Endodermal cell (in vitro differentiated cells): Measurements from ENCODE around the gene SEMA4B. TPM values are rescaled to one million over a fixed set of nuclear protein-coding genes. Genes with fewer than 3 reads are reported as not detected.
"Not testable (repeated sequence)": the region's sequence is repeated elsewhere in the genome, so short reads cannot be mapped to it uniquely, and the experiment has no call there.

Experiments used
- DNase-seq: peaks from one replicate; pipeline ENCODE4 v3.0.0-alpha.2; 2017
- H3K27ac ChIP-seq: 2 replicates; pipeline ENCODE4 v1.5.1; 2013; ENCODE audit warnings: mild to moderate bottlenecking, low read depth, low read length, moderate library complexity
- H3K27me3 ChIP-seq: 2 replicates; pipeline ENCODE4 v1.6.1; 2013; ENCODE audit warnings: mild to moderate bottlenecking, low read length, moderate library complexity; ENCODE audit not compliant: insufficient read depth, control insufficient read depth, poor library complexity, severe bottlenecking
- H3K36me3 ChIP-seq: 2 replicates; pipeline ENCODE4 v1.7.0; 2013; ENCODE audit warnings: mild to moderate bottlenecking, low read length, moderate library complexity; ENCODE audit not compliant: control insufficient read depth, insufficient read depth
- H3K4me1 ChIP-seq: one replicate; pipeline ENCODE4 v1.7.0; 2013; ENCODE audit warnings: low read length; ENCODE audit not compliant: control insufficient read depth, insufficient read depth
- H3K4me3 ChIP-seq: 2 replicates; pipeline ENCODE4 v1.5.1; 2013; ENCODE audit warnings: mild to moderate bottlenecking, low read length, moderate library complexity
- H3K9ac ChIP-seq: 2 replicates; pipeline ENCODE4 v1.6.1; 2013; ENCODE audit warnings: mild to moderate bottlenecking, low read length, moderate library complexity; ENCODE audit not compliant: poor library complexity, severe bottlenecking; ENCODE audit errors: extremely low read depth
- H3K9me3 ChIP-seq: 2 replicates; pipeline ENCODE4 v1.6.1; 2013; ENCODE audit warnings: mild to moderate bottlenecking, low read length, moderate library complexity; ENCODE audit not compliant: control insufficient read depth
- H3K27ac Mint-ChIP-seq: 2 replicates; pipeline ENCODE4 v1.8.0; 2020; ENCODE audit warnings: mixed read lengths
- H3K27me3 Mint-ChIP-seq: 2 replicates; pipeline ENCODE4 v1.8.0; 2021; ENCODE audit warnings: mild to moderate bottlenecking, mixed read lengths; ENCODE audit not compliant: insufficient read depth
- H3K36me3 Mint-ChIP-seq: 2 replicates; pipeline ENCODE4 v1.8.0; 2020; ENCODE audit warnings: low read depth, mixed read lengths
- H3K4me1 Mint-ChIP-seq: 2 replicates; pipeline ENCODE4 v1.8.0; 2020; ENCODE audit warnings: mixed read lengths
- H3K4me3 Mint-ChIP-seq: 2 replicates; pipeline ENCODE4 v1.8.0; 2020; ENCODE audit warnings: mild to moderate bottlenecking, moderate library complexity, mixed read lengths
- H3K9me3 Mint-ChIP-seq: 2 replicates; pipeline ENCODE4 v1.8.0; 2020; ENCODE audit warnings: mild to moderate bottlenecking, mixed read lengths
- WGBS, 2 experiments: methylation state at CpG; one replicate each; pipeline versions ENCODE4 v1.1.5 to v1.1.7; 2013; ENCODE audit warnings: missing lambda C conversion rate in 2 of 2, mixed read lengths in 1 of 2; ENCODE audit not compliant: insufficient coverage in 1 of 2, insufficient read length in 1 of 2; 5-methylcytosine and 5-hydroxymethylcytosine counted together
- total RNA-seq, 2 donors: library from RNA; stranded (reverse); fragmentation: NEBNext Ultra II Directional in 1 of 2; extraction: Animal tissue kit (Norgen Biotek cat#: 25700) in 1 of 2; gene quantifications; 2 replicates in 1 of 2; 3 replicates in 1 of 2; pipeline ENCODE4 v1.2.1, GENCODE V29; 2021
- TF ChIP-seq, protein P1 (sequence below): fragments of 200-600 bp; sonication (generic); conservative IDR thresholded peaks from 2 replicates; pipeline ENCODE4 v1.5.0; 2021; ENCODE audit warnings: antibody characterized with exemption, mild to moderate bottlenecking

Gene SEMA4B
- total RNA-seq, 2 donors from 2014 or later = 25.1 to 33.1 TPM

DNA sequence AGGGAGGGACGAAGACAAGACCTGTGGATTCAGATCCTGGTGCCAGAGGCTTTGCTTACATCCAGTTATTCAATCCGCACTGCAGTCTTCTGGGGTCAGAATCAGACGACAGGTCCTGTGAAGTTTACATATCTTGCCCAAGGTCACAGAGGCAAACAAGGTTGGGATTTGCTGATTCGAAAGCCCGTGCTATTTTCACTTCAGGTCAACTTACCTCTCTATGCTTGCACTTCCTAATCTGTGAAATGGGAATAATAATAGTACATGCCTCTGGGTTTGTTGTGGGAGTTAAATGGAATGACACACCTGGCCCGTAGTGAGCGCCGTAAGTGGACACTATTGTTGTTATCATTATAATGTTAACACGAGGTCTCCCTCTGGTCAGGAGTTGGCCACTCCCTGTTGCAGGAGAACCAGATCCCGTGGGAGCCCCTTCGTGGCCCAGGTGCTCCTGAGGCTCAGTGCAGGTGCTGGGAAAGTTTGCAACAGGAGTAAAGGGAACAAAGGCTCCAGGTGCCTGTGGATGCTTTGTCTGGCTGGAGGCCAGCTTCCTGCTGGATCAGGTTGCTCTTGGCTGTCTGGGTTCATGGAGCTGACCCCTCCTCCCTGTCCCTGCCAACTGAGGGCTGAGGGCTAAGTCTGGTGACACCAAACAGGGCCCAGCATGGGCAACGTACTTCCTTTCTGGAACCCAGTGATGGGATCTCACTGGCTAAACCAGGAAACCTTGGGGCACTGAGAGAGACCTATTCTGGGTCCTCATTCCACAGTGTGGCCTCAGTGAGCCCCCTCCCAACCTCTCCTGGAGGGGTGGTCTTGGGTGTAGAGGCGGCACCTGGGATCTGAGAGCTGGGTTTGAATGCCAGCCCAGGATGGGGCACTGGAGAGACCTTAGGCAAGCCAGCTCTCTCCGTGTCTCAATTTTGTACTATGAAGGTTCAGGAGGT is 40.1 kb upstream of the SEMA4B start:
- Mint-ChIP-seq H3K4me3 (no peak overlapping the region), H3K36me3 (no peaks in the 10 kb centered on the region), H3K27ac (no peak overlapping the region), H3K4me1 (peaks cover 4% of the 10 kb centered on the region), H3K27me3 (no peaks in the 10 kb centered on the region), H3K9me3 (no peaks in the 10 kb centered on the region)
- Histone ChIP-seq H3K9ac (no peak overlapping the region), H3K27me3 (no peaks in the 10 kb centered on the region), H3K36me3 (no peaks in the 10 kb centered on the region), H3K4me1 (no peaks in the 10 kb centered on the region), H3K27ac (no peak overlapping the region), H3K4me3 (no peak overlapping the region), H3K9me3 (no peaks in the 10 kb centered on the region)
- peak; percentile 59 for DNase-seq
- TF ChIP-seq, protein P1, sequence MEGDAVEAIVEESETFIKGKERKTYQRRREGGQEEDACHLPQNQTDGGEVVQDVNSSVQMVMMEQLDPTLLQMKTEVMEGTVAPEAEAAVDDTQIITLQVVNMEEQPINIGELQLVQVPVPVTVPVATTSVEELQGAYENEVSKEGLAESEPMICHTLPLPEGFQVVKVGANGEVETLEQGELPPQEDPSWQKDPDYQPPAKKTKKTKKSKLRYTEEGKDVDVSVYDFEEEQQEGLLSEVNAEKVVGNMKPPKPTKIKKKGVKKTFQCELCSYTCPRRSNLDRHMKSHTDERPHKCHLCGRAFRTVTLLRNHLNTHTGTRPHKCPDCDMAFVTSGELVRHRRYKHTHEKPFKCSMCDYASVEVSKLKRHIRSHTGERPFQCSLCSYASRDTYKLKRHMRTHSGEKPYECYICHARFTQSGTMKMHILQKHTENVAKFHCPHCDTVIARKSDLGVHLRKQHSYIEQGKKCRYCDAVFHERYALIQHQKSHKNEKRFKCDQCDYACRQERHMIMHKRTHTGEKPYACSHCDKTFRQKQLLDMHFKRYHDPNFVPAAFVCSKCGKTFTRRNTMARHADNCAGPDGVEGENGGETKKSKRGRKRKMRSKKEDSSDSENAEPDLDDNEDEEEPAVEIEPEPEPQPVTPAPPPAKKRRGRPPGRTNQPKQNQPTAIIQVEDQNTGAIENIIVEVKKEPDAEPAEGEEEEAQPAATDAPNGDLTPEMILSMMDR = no peak
- 89 to 90% methylated on average over 9 to 14 of the region's 14 CpGs for WGBS, 2 experiments

DNA sequence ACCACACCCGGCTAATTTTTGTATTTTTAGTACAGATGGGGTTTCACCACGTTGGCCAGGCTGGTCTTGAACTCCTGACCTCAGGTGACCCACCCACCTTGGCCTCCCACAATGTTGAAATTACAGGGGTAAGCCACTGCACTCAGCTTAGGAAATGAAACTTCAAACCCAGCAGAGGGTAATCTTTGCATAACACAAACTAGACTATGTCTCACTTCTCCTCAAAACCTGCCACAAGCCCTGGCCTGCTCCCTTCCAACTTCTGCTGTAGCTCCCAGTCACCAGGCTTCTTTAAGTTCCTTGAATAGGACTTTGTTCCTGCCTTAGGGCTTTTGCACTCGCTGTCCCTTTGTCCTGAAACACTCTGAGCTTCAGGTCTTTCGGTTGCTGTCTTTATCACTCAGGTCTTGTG is 39.2 kb upstream of the SEMA4B start:
- H3K36me3 ChIP-seq = no peaks in the 10 kb centered on the region
- no peak overlapping the region for H3K27ac ChIP-seq
- no peaks in the 10 kb centered on the region for H3K4me1 ChIP-seq
- no peaks in the 10 kb centered on the region for H3K27me3 ChIP-seq
- no peaks in the 10 kb centered on the region for H3K27me3 Mint-ChIP-seq
- no peaks in the 10 kb centered on the region for H3K36me3 Mint-ChIP-seq
- TF ChIP-seq, protein P1 = no peak
- no peak overlapping the region for H3K9ac ChIP-seq
- no peak overlapping the region for H3K4me3 ChIP-seq
- H3K4me1 Mint-ChIP-seq = peaks cover 4% of the 10 kb centered on the region
- 82 to 86% methylated on average over 4 of the region's 4 CpGs for WGBS, 2 experiments
- no peaks in the 10 kb centered on the region for H3K9me3 Mint-ChIP-seq
- H3K9me3 ChIP-seq = no peaks in the 10 kb centered on the region
- H3K4me3 Mint-ChIP-seq = no peak overlapping the region
- DNase-seq = no peak
- H3K27ac Mint-ChIP-seq = no peak overlapping the region

DNA sequence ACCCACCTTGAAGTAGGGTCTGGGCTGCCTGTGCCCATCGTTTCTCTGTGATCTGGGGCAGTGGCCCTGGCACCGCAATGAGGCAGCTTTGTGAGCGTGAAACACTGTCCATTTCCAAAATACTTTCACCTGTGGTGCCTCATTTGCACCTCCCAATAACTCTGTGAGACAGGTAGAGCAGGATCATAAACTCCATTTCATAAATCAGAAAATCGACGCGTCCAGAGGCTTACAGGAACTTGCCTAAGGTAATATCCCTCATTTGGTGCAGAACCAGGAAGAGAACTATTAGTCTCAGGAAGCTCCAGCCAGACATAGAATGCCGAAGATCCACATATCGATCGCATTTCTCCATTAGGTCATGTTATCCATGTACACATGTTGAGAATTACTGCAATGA is 38.2 kb upstream of the SEMA4B start:
- H3K4me3 Mint-ChIP-seq = no peak overlapping the region
- Histone ChIP-seq H3K27ac (no peak overlapping the region), H3K4me1 (no peaks in the 10 kb centered on the region), H3K27me3 (no peaks in the 10 kb centered on the region), H3K9ac (no peak overlapping the region), H3K36me3 (no peaks in the 10 kb centered on the region), H3K9me3 (no peaks in the 10 kb centered on the region), H3K4me3 (no peak overlapping the region)
- peaks cover 3% of the 10 kb centered on the region for H3K4me1 Mint-ChIP-seq
- DNase-seq = no peak
- no peaks in the 10 kb centered on the region for H3K27me3 Mint-ChIP-seq
- 92 to 94% methylated on average over 7 to 9 of the region's 9 CpGs for WGBS, 2 experiments
- TF ChIP-seq, protein P1 = no peak
- H3K27ac Mint-ChIP-seq = no peak overlapping the region
- H3K9me3 Mint-ChIP-seq = no peaks in the 10 kb centered on the region
- no peaks in the 10 kb centered on the region for H3K36me3 Mint-ChIP-seq

DNA sequence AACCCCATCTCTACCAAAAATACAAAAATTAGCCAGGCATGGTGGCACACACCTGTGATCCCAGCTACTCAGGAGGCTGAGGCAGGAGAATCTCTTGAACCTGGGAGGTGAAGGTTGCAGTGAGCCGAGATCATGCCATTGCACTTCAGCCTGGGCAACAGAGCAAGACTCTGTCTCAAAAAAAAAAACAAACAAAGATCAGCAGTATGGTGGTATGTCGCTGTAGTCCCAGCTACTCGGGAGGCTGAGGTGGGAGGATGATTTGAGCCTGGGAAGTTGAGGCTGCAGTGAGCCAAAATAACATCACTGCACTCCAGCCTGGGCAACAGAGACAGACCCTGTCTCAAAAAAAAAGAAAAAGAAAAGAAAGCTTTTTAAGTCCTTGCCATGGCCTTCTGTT is 36.9 kb upstream of the SEMA4B start:
- not testable (repeated sequence) for H3K27me3 Mint-ChIP-seq, H3K36me3 Mint-ChIP-seq, H3K4me1 ChIP-seq, H3K27ac Mint-ChIP-seq, H3K27me3 ChIP-seq, H3K4me1 Mint-ChIP-seq, H3K9me3 ChIP-seq, H3K4me3 ChIP-seq, H3K9ac ChIP-seq, H3K36me3 ChIP-seq, H3K9me3 Mint-ChIP-seq, H3K27ac ChIP-seq, H3K4me3 Mint-ChIP-seq, DNase-seq
- 90 to 95% methylated on average over 2 to 3 of the region's 3 CpGs for WGBS, 2 experiments
